Ovary (tissue), 3 donors: ENCODE results near the gene HNF1B.

Source experiments
- CTCF ChIP-seq, 3 donors: fragments of 450-650 bp in 2 of 3; fragments of 200-600 bp in 1 of 3; IDR thresholded peaks; one replicate each; pipeline versions ENCODE4 v1.5.1 to v1.8.0; 2016 to 2022; ENCODE audit warnings: antibody characterized with exemption in 3 of 3, mild to moderate bottlenecking in 1 of 3
- POLR2A ChIP-seq: fragments of 450-650 bp; IDR thresholded peaks from one replicate; pipeline ENCODE4 v1.6.1; 2017; ENCODE audit warnings: antibody characterized with exemption, mild to moderate bottlenecking, moderate library complexity
- donor health status: DM: no; HTN: no; CAD: no.

DNA sequence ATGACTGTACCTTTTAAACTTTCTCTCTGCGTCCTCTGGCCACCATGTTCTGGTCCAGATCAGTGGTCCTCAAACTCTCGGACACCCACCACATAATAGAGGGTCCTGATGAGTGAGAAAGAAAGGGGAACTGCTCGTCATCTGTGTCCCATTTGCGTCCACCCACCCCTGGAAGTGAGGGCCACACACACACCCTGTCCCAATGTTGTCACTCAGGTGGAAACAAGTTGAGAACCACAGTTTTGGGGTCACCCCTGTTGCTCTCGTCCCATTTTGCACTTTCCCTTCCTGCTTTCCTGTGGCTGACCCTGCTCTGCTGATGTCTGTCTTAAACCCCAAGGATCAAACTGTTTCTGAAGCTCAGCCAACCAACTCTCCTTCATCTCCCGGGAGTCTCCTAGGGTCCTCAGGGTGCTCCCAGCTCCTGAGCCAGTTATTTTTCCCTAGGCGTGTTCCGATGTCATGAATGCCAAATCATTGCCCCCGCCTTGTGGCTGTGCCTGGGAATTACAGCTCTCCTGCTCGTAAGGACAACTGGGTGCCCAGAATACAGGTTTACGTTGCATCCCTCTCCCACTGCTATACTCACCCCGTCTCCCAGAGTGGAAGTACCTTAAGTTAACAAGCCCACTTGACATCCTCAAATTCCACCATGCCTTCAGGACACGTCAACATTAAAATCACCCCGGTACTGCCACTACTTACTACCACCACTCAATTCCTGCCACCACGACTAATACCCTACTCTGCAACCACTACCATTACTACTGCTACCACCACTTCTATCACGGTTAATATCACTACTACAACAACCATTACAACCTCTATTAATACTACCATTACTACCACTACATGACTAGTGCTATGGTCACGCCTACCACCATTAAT lies 26.0 kb upstream of the HNF1B start:
- no peak for TF ChIP-seq POLR2A
- TF ChIP-seq CTCF (IDR thresholded peaks at IDR 0.05), result no peak
